Glutamatergic neuron (in vitro differentiated cells): ENCODE results near the gene CASK. TPM values are rescaled to one million over a fixed set of nuclear protein-coding genes. Genes with fewer than 3 reads are reported as not detected.

Source experiments
- DNase-seq: peaks from one replicate; pipeline ENCODE4 v3.0.0; 2022
- H3K27ac Mint-ChIP-seq: one replicate; pipeline ENCODE4 v1.8.0; 2020; ENCODE audit warnings: mild to moderate bottlenecking, mixed read lengths, inconsistent platforms; ENCODE audit not compliant: unreplicated experiment
- H3K27me3 Mint-ChIP-seq: one replicate; pipeline ENCODE4 v1.8.0; 2020; ENCODE audit warnings: mild to moderate bottlenecking, moderate library complexity, mixed read lengths, inconsistent platforms; ENCODE audit not compliant: unreplicated experiment
- H3K36me3 Mint-ChIP-seq: one replicate; pipeline ENCODE4 v1.8.0; 2020; ENCODE audit warnings: mild to moderate bottlenecking, mixed read lengths, inconsistent platforms; ENCODE audit not compliant: unreplicated experiment
- H3K4me1 Mint-ChIP-seq: one replicate; pipeline ENCODE4 v1.8.0; 2020; ENCODE audit warnings: mild to moderate bottlenecking, low read depth, mixed read lengths, inconsistent platforms; ENCODE audit not compliant: unreplicated experiment
- H3K4me3 Mint-ChIP-seq: one replicate; pipeline ENCODE4 v1.8.0; 2020; ENCODE audit warnings: mild to moderate bottlenecking, mixed read lengths, inconsistent platforms; ENCODE audit not compliant: unreplicated experiment
- H3K9me3 Mint-ChIP-seq: one replicate; pipeline ENCODE4 v1.8.0; 2020; ENCODE audit warnings: mild to moderate bottlenecking, moderate library complexity, mixed read lengths, inconsistent platforms; ENCODE audit not compliant: unreplicated experiment
- total RNA-seq: library from RNA; stranded (reverse); fragmentation: NEBNext Ultra II Directional; extraction: Animal tissue kit (Norgen Biotek cat#: 25700); gene quantifications from one replicate; pipeline ENCODE4 v1.2.1, GENCODE V29; 2021; ENCODE audit not compliant: unreplicated experiment
- TF ChIP-seq, protein P1 (sequence below): fragments of 200-600 bp; sonication (generic); IDR thresholded peaks from one replicate; pipeline ENCODE4 v1.5.0; 2021; ENCODE audit not compliant: partially characterized antibody, unreplicated experiment

CASK gene
- total RNA-seq, 1 donor from 2014 or later = 173 TPM

DNA sequence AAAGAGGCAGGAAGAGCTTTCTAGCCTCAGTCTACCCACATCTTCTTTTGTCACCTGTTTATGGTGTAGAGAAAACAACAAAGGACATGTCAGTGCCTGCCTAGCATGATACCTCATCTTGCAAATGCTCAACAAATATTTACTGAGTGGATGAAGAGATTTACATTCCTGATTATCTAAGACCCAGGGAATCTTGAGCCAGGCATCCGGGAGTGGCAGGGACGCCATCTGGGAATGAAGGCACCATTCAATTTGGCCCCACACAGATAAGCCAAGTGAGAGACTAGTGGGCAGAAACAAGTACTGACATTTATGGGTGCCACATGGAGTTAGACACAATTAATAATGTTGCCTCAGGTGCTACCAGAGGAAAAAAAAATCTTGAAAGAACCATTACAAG, 36.8 kb upstream of the CASK start:
- TF ChIP-seq, protein P1, sequence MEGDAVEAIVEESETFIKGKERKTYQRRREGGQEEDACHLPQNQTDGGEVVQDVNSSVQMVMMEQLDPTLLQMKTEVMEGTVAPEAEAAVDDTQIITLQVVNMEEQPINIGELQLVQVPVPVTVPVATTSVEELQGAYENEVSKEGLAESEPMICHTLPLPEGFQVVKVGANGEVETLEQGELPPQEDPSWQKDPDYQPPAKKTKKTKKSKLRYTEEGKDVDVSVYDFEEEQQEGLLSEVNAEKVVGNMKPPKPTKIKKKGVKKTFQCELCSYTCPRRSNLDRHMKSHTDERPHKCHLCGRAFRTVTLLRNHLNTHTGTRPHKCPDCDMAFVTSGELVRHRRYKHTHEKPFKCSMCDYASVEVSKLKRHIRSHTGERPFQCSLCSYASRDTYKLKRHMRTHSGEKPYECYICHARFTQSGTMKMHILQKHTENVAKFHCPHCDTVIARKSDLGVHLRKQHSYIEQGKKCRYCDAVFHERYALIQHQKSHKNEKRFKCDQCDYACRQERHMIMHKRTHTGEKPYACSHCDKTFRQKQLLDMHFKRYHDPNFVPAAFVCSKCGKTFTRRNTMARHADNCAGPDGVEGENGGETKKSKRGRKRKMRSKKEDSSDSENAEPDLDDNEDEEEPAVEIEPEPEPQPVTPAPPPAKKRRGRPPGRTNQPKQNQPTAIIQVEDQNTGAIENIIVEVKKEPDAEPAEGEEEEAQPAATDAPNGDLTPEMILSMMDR = no peak
- H3K27me3 Mint-ChIP-seq = no peaks in the 10 kb centered on the region

DNA sequence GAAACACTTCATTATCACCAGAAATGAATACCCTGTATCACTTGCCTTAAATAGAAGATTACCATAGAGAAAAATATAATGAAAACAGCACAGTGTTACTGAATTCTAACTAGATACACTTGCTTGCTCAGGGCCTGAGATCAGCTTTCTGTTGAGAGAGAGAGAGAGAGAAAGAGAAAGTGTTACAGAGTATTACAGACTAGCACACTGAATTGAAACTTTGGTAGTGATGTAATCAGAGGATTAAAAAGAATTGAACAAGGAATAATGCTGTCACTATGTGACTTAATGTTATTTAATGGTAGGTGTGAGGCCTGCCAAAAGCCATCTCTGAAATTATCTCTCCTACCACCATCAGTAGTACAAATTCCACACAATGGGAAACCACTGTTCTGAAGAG, 35.5 kb upstream of the CASK start:
- Mint-ChIP-seq H3K36me3 (no peaks in the 10 kb centered on the region), H3K27ac (no peak overlapping the region), H3K4me1 (no peaks in the 10 kb centered on the region), H3K4me3 (no peak overlapping the region), H3K27me3 (no peaks in the 10 kb centered on the region), H3K9me3 (no peaks in the 10 kb centered on the region)
- DNase-seq = no peak
- TF ChIP-seq, protein P1 = no peak

More for the DNA sequence above, 36.8 kb upstream of the CASK start:
- H3K4me1 Mint-ChIP-seq = no peaks in the 10 kb centered on the region
- H3K36me3 Mint-ChIP-seq = no peaks in the 10 kb centered on the region
- no peak overlapping the region for H3K4me3 Mint-ChIP-seq
- no peak for DNase-seq
- no peak overlapping the region for H3K27ac Mint-ChIP-seq
- H3K9me3 Mint-ChIP-seq = no peaks in the 10 kb centered on the region

DNA sequence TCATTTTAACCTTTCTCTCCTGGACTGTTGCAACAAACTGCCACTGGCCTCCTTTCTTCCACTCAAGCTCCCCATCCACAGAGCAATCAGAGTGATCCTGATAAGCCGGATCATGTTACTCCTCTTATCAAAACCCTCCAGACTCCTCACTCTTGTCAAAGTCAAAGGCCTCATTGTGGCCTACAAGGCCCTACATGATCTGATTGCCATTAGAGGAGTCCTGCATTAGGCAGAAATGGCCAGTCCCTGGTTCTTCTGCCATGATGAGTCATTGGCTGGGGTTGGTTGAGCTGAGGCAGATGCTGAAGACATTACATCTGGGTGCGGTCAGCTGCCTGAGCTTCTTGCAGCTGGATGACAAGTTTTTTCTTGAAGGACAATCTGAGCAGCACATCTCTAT, 32.7 kb upstream of the CASK start:
- H3K27ac Mint-ChIP-seq = no peak overlapping the region
- TF ChIP-seq, protein P1 = no peak
- peaks cover 2% of the 10 kb centered on the region for H3K4me1 Mint-ChIP-seq
- H3K9me3 Mint-ChIP-seq = no peaks in the 10 kb centered on the region
- H3K36me3 Mint-ChIP-seq = no peaks in the 10 kb centered on the region
- DNase-seq = no peak
- no peaks in the 10 kb centered on the region for H3K27me3 Mint-ChIP-seq
- no peak overlapping the region for H3K4me3 Mint-ChIP-seq

DNA sequence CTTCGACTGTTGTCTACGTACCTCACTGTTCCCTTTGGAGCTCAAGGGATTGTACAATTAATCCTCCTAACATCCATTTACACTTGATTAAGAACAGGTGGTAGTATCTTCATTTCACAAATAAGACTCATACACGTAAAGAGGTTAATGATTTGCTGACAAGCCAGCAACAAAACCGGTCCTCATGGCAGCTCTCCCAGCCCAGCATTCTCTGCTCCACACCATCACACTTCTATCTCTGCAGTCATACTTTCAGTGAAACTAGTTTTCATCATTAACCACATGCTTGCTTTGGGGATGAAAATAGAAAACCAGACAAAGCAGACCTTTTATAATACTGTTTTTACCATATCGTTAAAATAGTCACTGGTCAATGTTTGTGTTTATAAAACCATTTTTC, 28.7 kb upstream of the CASK start:
- TF ChIP-seq, protein P1 = no peak
- H3K36me3 Mint-ChIP-seq = no peaks in the 10 kb centered on the region
- no peaks in the 10 kb centered on the region for H3K9me3 Mint-ChIP-seq
- H3K4me3 Mint-ChIP-seq = no peak overlapping the region
- H3K27me3 Mint-ChIP-seq = no peaks in the 10 kb centered on the region
- no peak for DNase-seq
- no peak overlapping the region for H3K27ac Mint-ChIP-seq
- H3K4me1 Mint-ChIP-seq = peaks cover 2% of the 10 kb centered on the region

DNA sequence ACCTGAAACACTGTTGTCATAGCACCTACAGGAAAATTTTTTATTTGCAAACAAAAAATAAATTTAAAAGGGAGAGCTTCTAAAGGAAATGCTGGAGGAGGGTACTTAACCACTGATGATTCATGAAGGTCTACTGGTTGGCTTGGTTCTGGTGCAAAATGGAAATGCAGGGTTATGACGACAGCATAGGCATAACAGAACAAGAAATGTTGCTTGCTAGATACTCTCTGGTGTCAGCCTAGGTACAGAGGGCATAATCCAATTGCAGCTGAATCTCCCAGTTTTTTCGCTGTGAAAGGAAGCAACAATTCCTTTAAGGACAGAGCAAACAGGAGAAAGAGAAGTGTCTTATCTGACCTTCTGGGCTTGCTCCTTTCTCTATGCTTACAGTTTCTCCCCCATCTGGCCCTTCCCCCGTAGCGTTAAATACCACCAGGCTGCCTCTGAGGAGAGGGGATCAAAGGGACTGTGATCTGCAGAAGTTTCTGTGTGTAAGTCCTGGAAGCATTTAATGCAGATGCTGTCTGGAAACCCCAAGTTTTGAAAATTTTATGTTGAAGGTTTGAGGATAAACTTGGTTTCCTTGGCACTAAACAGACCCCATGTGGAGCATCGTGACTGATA, 23.7 kb upstream of the CASK start:
- no peaks in the 10 kb centered on the region for H3K27me3 Mint-ChIP-seq
- DNase-seq = no peak
- H3K9me3 Mint-ChIP-seq = no peaks in the 10 kb centered on the region
- no peak overlapping the region for H3K4me3 Mint-ChIP-seq
- H3K27ac Mint-ChIP-seq = no peak overlapping the region
- TF ChIP-seq, protein P1 = no peak
- H3K4me1 Mint-ChIP-seq = peaks cover 7% of the 10 kb centered on the region
- H3K36me3 Mint-ChIP-seq = no peaks in the 10 kb centered on the region
